Osteoblast (primary cell): ENCODE data around the gene CLMP. TPM values are rescaled to one million over a fixed set of nuclear protein-coding genes. Genes with fewer than 3 reads are reported as not detected.
"Not testable (repeated sequence)": the region's sequence is repeated elsewhere in the genome, so short reads cannot be mapped to it uniquely, and the experiment has no call there.

Experiments
- DNase-seq: peaks from one replicate; pipeline ENCODE4 v3.0.0; 2011; ENCODE audit warnings: low spot score, mixed read lengths; ENCODE audit not compliant: insufficient read length; ENCODE audit errors: missing footprints
- H2AFZ ChIP-seq: 2 replicates; pipeline ENCODE4 v1.6.0; 2011; ENCODE audit warnings: mild to moderate bottlenecking, low read length
- H3K27ac ChIP-seq: 2 replicates; pipeline ENCODE4 v1.5.1; 2011; ENCODE audit warnings: mild to moderate bottlenecking, low read depth, low read length, moderate library complexity
- H3K27me3 ChIP-seq: 2 replicates; pipeline ENCODE4 v1.6.0; 2012; ENCODE audit warnings: mild to moderate bottlenecking, control low read depth, inconsistent platforms, low read length, moderate library complexity; ENCODE audit not compliant: insufficient read depth
- H3K36me3 ChIP-seq: 2 replicates; pipeline ENCODE4 v1.5.1; 2011; ENCODE audit warnings: mild to moderate bottlenecking, low read length, control low read depth, moderate library complexity; ENCODE audit not compliant: insufficient read depth
- H3K4me1 ChIP-seq: 2 replicates; pipeline ENCODE4 v1.5.1; 2011; ENCODE audit warnings: mild to moderate bottlenecking, low read length, control low read depth, moderate library complexity; ENCODE audit not compliant: insufficient read depth
- H3K4me2 ChIP-seq: 2 replicates; pipeline ENCODE4 v1.6.0; 2011; ENCODE audit warnings: mild to moderate bottlenecking, low read length; ENCODE audit not compliant: insufficient read depth
- H3K4me3 ChIP-seq: fragments of 200-600 bp; sonication (generic); 3 replicates; pipeline ENCODE4 v1.5.1; 2012; ENCODE audit warnings: mild to moderate bottlenecking, low read length, inconsistent platforms; ENCODE audit not compliant: insufficient read depth
- H3K79me2 ChIP-seq: 2 replicates; pipeline ENCODE4 v1.6.0; 2012; ENCODE audit warnings: mild to moderate bottlenecking, low read length, control low read depth, inconsistent platforms; ENCODE audit not compliant: insufficient read depth
- H3K9me3 ChIP-seq: 2 replicates; pipeline ENCODE4 v1.5.1; 2011; ENCODE audit warnings: low read depth, low read length, control low read depth
- H4K20me1 ChIP-seq: 2 replicates; pipeline ENCODE4 v1.6.0; 2012; ENCODE audit warnings: mild to moderate bottlenecking, low read length, control low read depth; ENCODE audit not compliant: insufficient read depth
- total RNA-seq: library from RNA; depleted of rRNA; stranded (reverse); fragments of >200 nt; gene quantifications from 2 replicates; pipeline ENCODE4 v1.2.3, GENCODE V29; 2012
- TF ChIP-seq, protein P1 (sequence below): IDR thresholded peaks from 2 replicates; pipeline ENCODE4 v1.5.1; 2011; ENCODE audit warnings: mild to moderate bottlenecking, low read depth, low read length, moderate library complexity; ENCODE audit errors: extremely low read depth

Gene CLMP
- total RNA-seq, 1 donor: 210 TPM

DNA sequence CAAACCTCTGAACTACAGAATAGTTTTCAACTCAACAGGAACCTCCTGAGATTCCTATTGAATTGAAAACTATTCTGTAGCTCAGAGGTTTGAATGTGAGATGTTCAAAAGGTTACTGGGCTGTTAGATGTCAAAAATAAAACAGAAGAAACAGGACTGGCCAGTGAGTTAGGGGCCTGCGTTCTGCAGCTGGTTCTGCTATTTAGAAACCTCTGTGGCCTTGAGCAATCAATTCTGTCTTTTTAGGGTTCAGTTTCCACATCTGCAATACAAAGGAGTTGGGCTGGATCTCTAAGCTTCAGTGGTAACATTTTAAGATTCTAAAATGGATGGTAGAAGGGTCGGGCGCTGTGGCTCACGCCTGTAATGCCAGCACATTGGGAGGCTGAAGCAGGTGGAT lies 55.8 kb downstream of the CLMP start:
- H3K27ac ChIP-seq: no peak overlapping the region
- DNase-seq: no peak
- TF ChIP-seq, protein P1, sequence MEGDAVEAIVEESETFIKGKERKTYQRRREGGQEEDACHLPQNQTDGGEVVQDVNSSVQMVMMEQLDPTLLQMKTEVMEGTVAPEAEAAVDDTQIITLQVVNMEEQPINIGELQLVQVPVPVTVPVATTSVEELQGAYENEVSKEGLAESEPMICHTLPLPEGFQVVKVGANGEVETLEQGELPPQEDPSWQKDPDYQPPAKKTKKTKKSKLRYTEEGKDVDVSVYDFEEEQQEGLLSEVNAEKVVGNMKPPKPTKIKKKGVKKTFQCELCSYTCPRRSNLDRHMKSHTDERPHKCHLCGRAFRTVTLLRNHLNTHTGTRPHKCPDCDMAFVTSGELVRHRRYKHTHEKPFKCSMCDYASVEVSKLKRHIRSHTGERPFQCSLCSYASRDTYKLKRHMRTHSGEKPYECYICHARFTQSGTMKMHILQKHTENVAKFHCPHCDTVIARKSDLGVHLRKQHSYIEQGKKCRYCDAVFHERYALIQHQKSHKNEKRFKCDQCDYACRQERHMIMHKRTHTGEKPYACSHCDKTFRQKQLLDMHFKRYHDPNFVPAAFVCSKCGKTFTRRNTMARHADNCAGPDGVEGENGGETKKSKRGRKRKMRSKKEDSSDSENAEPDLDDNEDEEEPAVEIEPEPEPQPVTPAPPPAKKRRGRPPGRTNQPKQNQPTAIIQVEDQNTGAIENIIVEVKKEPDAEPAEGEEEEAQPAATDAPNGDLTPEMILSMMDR: no peak

DNA sequence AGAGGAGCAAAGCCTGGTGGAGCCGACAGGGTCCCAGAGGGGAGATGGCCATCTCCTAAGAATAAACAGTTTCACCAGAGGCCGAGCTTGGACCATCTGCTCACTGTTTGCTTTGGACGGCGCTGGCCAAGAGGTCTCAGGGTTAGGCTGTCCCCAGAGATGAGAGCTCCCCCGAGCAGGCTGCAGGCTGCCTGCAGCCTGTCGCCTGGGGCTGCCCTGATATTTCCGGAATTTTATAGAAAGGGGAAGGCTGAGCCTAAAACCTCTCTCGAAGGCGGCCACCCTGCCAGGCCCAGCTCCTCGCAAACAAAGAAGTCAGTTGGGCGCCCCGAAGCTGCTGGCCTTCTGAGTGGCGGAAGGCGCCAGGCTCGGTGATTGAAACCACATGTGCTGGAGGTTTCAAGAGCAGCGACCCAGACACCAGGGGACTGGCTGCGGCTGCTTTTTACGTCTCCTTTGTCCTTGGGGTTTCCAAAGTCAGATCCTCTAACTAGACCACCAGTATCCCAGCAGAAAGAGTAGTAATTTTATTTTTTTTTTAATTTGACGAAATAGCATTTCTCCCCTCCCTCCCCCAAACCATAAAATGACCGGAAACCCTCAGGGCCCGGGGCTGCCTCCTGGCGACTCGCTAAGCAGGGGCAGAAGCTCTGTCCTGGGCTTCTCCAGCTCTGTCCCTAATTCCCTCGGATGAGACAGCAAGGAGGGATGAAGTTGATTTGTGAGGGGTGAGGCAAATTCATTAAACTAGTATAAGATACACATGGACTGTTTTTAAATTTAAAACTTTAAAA lies 57.4 kb downstream of the CLMP start:
- DNase-seq: peak; percentile 92
- TF ChIP-seq, protein P1: peak; percentile 11
- Histone ChIP-seq H4K20me1 (no peaks in the 10 kb centered on the region), H3K79me2 (peaks cover 58% of the 10 kb centered on the region), H2AFZ (peak overlapping the region; percentile 68), H3K27ac (peak overlapping the region; percentile 85), H3K27me3 (no peaks in the 10 kb centered on the region), H3K9me3 (no peaks in the 10 kb centered on the region), H3K4me3 (peak overlapping the region; percentile 40), H3K4me2 (peak overlapping the region; percentile 56), H3K36me3 (peaks cover 13% of the 10 kb centered on the region), H3K4me1 (peaks cover 48% of the 10 kb centered on the region)

More for the DNA sequence above, 55.8 kb downstream of the CLMP start:
- H3K4me2 ChIP-seq: no peak overlapping the region
- H3K9me3 ChIP-seq: no peaks in the 10 kb centered on the region
- H3K36me3 ChIP-seq: peaks cover 21% of the 10 kb centered on the region
- H3K27me3 ChIP-seq: no peaks in the 10 kb centered on the region
- no peaks in the 10 kb centered on the region for H4K20me1 ChIP-seq
- no peak overlapping the region for H3K4me3 ChIP-seq
- peaks cover 64% of the 10 kb centered on the region for H3K79me2 ChIP-seq
- H3K4me1 ChIP-seq: peaks cover 34% of the 10 kb centered on the region
- no peak overlapping the region for H2AFZ ChIP-seq

DNA sequence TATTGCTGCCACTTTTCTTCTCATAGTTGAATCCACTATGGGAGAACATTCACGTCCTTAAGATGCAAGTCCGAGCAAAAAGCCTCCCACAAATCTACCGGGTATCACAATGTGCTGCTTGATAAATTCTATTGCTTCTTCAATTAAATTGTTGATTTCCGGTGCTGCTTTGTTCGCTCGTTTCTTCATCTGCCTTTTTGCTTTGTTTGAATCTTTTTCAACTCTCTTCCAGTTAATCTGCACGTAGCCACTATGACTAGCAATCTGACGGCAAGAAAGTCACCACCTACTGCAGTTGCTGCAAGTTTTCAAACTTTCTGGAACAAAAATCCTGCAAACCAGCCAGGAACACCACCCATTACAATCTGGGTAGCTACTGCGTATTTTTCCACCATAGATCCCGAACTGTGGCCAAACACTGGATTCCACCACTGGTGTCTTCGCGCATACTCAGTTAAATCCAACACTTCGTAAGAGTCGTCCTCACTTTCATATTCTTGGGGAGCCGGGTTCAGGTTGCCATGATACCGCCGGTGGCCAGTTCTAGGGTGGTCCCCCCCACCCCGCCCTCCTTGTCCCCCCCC lies 59.1 kb downstream of the CLMP start:
- H3K79me2 ChIP-seq: peaks cover 49% of the 10 kb centered on the region
- no peaks in the 10 kb centered on the region for H3K27me3 ChIP-seq
- H3K4me2 ChIP-seq: no peak overlapping the region
- H3K4me3 ChIP-seq: no peak overlapping the region
- no peaks in the 10 kb centered on the region for H4K20me1 ChIP-seq
- no peak for DNase-seq
- H3K36me3 ChIP-seq: peaks cover 5% of the 10 kb centered on the region
- H3K27ac ChIP-seq: peak overlapping the region; percentile 19
- H3K4me1 ChIP-seq: peaks cover 64% of the 10 kb centered on the region
- TF ChIP-seq, protein P1: no peak
- H2AFZ ChIP-seq: no peak overlapping the region
- H3K9me3 ChIP-seq: no peaks in the 10 kb centered on the region

DNA sequence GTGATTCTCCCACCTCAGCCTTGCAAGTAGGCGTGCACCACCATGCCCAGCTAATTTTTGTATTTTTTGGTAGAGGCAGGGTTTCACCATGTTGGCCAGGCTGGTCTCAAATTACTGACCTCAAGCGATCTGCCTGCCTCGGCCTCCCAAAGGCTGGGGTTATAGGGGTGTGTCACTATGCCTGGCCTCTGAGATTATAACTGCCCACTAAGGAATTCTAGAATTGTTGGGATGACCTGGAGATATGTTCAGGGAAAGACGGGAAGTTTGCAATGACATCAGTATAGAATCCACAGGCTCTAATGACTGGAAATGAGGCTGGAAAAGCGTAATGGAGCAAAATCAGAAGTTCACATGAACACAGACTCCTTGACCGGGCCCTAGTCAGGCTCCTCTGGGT lies 62.2 kb downstream of the CLMP start:
- TF ChIP-seq, protein P1: no peak
- Histone ChIP-seq H3K27ac (peak overlapping the region; percentile 92), H3K79me2 (peaks cover 47% of the 10 kb centered on the region), H3K4me3 (no peak overlapping the region), H3K4me1 (peaks cover 67% of the 10 kb centered on the region), H3K36me3 (peaks cover 13% of the 10 kb centered on the region), H3K9me3 (no peaks in the 10 kb centered on the region), H4K20me1 (no peaks in the 10 kb centered on the region), H2AFZ (no peak overlapping the region), H3K4me2 (peak overlapping the region; percentile 49), H3K27me3 (no peaks in the 10 kb centered on the region)
- DNase-seq: no peak

DNA sequence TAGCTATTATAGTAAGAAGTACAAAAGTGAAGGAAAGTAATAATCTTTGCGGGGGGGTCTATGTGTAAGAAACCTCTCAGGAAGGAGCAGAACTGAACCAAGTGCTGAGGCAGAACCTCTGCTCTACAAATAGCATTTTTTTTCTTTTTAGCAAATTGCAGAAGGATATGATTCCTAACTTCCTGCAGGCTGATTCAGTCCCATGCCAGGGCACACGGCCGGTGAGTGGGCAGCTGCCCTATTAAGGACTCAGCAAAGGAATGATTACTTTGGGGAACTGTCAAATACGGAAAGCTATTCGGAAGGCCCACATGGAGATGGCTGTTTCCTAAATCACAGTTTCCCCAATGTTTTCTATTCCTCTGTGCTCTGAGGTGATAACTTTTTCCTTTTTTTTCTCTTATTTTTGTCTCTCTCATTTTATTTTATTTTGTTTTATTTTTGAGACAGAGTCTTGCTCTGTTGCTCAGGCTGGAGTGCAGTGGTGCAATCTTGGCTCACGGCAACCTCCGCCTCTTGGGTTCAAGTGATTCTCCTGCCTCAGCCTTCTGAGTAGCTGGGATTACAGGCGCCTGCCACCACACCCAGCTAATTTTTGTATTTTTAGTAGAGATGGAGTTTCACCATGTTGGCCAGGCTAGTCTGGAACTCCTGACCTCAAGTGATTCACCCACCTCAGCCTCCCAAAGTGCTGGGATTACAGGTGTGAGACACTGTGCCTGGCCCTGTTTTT lies 62.8 kb downstream of the CLMP start:
- DNase-seq: peak; percentile 23
- peaks cover 13% of the 10 kb centered on the region for H3K36me3 ChIP-seq
- not testable (repeated sequence) for H2AFZ ChIP-seq, H4K20me1 ChIP-seq, H3K9me3 ChIP-seq, H3K4me3 ChIP-seq, H3K27me3 ChIP-seq
- peak overlapping the region; percentile 92 for H3K27ac ChIP-seq
- H3K4me1 ChIP-seq: peaks cover 60% of the 10 kb centered on the region
- peak overlapping the region; percentile 61 for H3K4me2 ChIP-seq
- peaks cover 53% of the 10 kb centered on the region for H3K79me2 ChIP-seq
